HCT116 (cell line): ENCODE results near the gene GRIA4. TPM values are rescaled to one million over a fixed set of nuclear protein-coding genes. Genes with fewer than 3 reads are reported as not detected.

Experiments used
- ATAC-seq: fragments of 200-7000 bp; cut with Tn5 transposase; 2 replicates; pipeline ENCODE4 v1.9.1; 2020; ENCODE audit warnings: mild to moderate bottlenecking, moderate library complexity
- BruUV-seq: library from RNA; stranded (reverse); fragments of 400-500 nt; replicated peaks from 2 replicates; lab custom pipeline; 2021; lab: Mats Ljungman, UMichigan
- CTCF ChIA-PET: fragments of 300-600 bp; sonication (Branson Sonifier 250); formaldehyde crosslinking; loops from one replicate; lab custom pipeline; 2021; ENCODE audit warnings: antibody characterized with exemption; lab: Charles Lee
- POLR2A ChIA-PET: fragments of 300-600, 350-600 bp; sonication (Branson Sonifier 250); formaldehyde crosslinking; loops from one replicate; lab custom pipeline; 2021; ENCODE audit warnings: antibody characterized with exemption; lab: Charles Lee
- RAD21 ChIA-PET, 2 experiments: fragments of 300-600 bp; sonication (Branson Sonifier 250); formaldehyde crosslinking; loops; one replicate each; lab custom pipeline; 2023; ENCODE audit warnings: low total read pairs in 2 of 2; ENCODE audit not compliant: uncharacterized antibody in 2 of 2, unreplicated experiment in 2 of 2, low non-redundant PET in 1 of 2; lab: Charles Lee
- DNase-seq: peaks from one replicate; pipeline ENCODE4 v3.0.0-alpha.2; 2010; ENCODE audit warnings: low read depth, low spot score
- H2AFZ ChIP-seq: fragments of 200-600 bp; shearing (Covaris generic), sonication (generic); 2 replicates; pipeline ENCODE4 v1.6.1; 2017; ENCODE audit warnings: low read depth, mixed run types, mixed read lengths, antibody characterized with exemption, low read length; ENCODE audit not compliant: poor library complexity, severe bottlenecking
- H3K27ac ChIP-seq: 2 replicates; pipeline ENCODE4 v1.5.1; 2012; ENCODE audit warnings: low read depth, low read length
- H3K27me3 ChIP-seq: fragments of 200-600 bp; sonication (generic); 2 replicates; pipeline ENCODE4 v1.6.1; 2016; ENCODE audit warnings: mixed run types, low read length, mixed read lengths; ENCODE audit not compliant: insufficient read depth
- H3K36me3 ChIP-seq, 2 experiments: fragments of 200-500 bp in 1 of 2; fragments of 200-600 bp in 1 of 2; sonication (Bioruptor generic) in 1 of 2; sonication (generic) in 1 of 2; 2 replicates each; pipeline versions ENCODE4 v1.5.1 to v1.6.1; 2014 to 2016; ENCODE audit warnings: low read length in 2 of 2, inconsistent platforms in 1 of 2, mixed read lengths in 1 of 2, mixed run types in 1 of 2; ENCODE audit not compliant: insufficient read depth in 2 of 2, control insufficient read depth in 1 of 2
- H3K4me1 ChIP-seq, 2 experiments: fragments of 200-600 bp in 1 of 2; sonication (generic) in 1 of 2; 2 replicates each; pipeline versions ENCODE4 v1.5.1 to v1.6.1; 2012 to 2017; ENCODE audit warnings: low read length in 2 of 2, inconsistent platforms in 1 of 2, mild to moderate bottlenecking in 1 of 2, mixed read lengths in 1 of 2, mixed run types in 1 of 2, moderate library complexity in 1 of 2; ENCODE audit not compliant: insufficient read depth in 2 of 2, control insufficient read depth in 1 of 2
- H3K4me2 ChIP-seq: fragments of 200-600 bp; sonication (generic); 2 replicates; pipeline ENCODE4 v1.6.1; 2017; ENCODE audit warnings: mixed run types, low read length, mixed read lengths
- H3K4me3 ChIP-seq, 2 experiments: fragments of 200-600 bp in 1 of 2; sonication (generic) in 1 of 2; replicated peaks in 1 of 2; 2 replicates each; pipeline ENCODE4 v1.5.1; 2011 to 2016; ENCODE audit warnings: low read length in 2 of 2, control low read depth in 1 of 2, low read depth in 1 of 2, mild to moderate bottlenecking in 1 of 2, mixed read lengths in 1 of 2, mixed run types in 1 of 2
- H3K79me2 ChIP-seq: fragments of 200-600 bp; sonication (generic); 2 replicates; pipeline ENCODE4 v1.6.1; 2017; ENCODE audit warnings: mild to moderate bottlenecking, mixed run types, low read length, moderate library complexity, mixed read lengths; ENCODE audit not compliant: insufficient read depth
- H3K9ac ChIP-seq: fragments of 200-600 bp; sonication (generic); 2 replicates; pipeline ENCODE4 v1.6.1; 2016; ENCODE audit warnings: low read length, mixed read lengths
- H3K9me2 ChIP-seq: fragments of 200-600 bp; sonication (generic), shearing (Covaris generic); 2 replicates; pipeline ENCODE4 v1.6.1; 2017; ENCODE audit warnings: mixed run types, mild to moderate bottlenecking, moderate library complexity; ENCODE audit not compliant: insufficient read depth
- H3K9me3 ChIP-seq, 2 experiments: fragments of 200-500 bp in 1 of 2; fragments of 200-600 bp in 1 of 2; sonication (Bioruptor generic) in 1 of 2; sonication (generic) in 1 of 2; 2 replicates each; pipeline ENCODE4 v1.6.1; 2014 to 2017; ENCODE audit warnings: low read length in 2 of 2, mixed read lengths in 2 of 2, inconsistent platforms in 1 of 2, low read depth in 1 of 2, mild to moderate bottlenecking in 1 of 2, mixed run types in 1 of 2, moderate library complexity in 1 of 2; ENCODE audit not compliant: control insufficient read depth in 1 of 2, insufficient read depth in 1 of 2
- H4K20me1 ChIP-seq: fragments of 200-600 bp; sonication (generic), shearing (Covaris generic); 2 replicates; pipeline ENCODE4 v1.6.1; 2017; ENCODE audit warnings: mixed run types, mild to moderate bottlenecking, moderate library complexity; ENCODE audit not compliant: insufficient read depth
- CBX3 ChIP-seq: IDR thresholded peaks from 2 replicates; pipeline ENCODE4 v1.6.1; 2012; ENCODE audit warnings: low read depth
- CEBPB ChIP-seq: IDR thresholded peaks from 2 replicates; pipeline ENCODE4 v1.6.1; 2012; ENCODE audit warnings: low read depth
- CTCF ChIP-seq, 3 experiments: fragments of 200-600 bp in 1 of 3; sonication (generic) in 1 of 3; IDR thresholded peaks in 2 of 3; conservative IDR thresholded peaks in 1 of 3; 2 replicates each; pipeline ENCODE4 v1.5.1; 2012 to 2017; ENCODE audit warnings: low read depth in 2 of 3, low read length in 2 of 3, antibody characterized with exemption in 1 of 3, borderline replicate concordance in 1 of 3, control low read depth in 1 of 3, mild to moderate bottlenecking in 1 of 3, mixed read lengths in 1 of 3, mixed run types in 1 of 3, moderate library complexity in 1 of 3; ENCODE audit not compliant: insufficient read depth in 1 of 3
- EGR1 ChIP-seq: IDR thresholded peaks from 2 replicates; pipeline ENCODE4 v1.6.1; 2012; ENCODE audit warnings: low read depth
- ELF1 ChIP-seq: IDR thresholded peaks from 2 replicates; pipeline ENCODE4 v1.6.1; 2012; ENCODE audit warnings: low read depth, borderline replicate concordance
- EZH2 ChIP-seq: fragments of 200-600 bp; sonication (generic); IDR thresholded peaks from 2 replicates; pipeline ENCODE4 v1.6.1; 2017; ENCODE audit warnings: antibody characterized with exemption, mixed run types
- EZH2phosphoT487 ChIP-seq: fragments of 200-600 bp; IDR thresholded peaks from 2 replicates; pipeline ENCODE4 v1.6.1; 2018; ENCODE audit warnings: antibody characterized with exemption, borderline replicate concordance
- FOSL1 ChIP-seq: IDR thresholded peaks from 2 replicates; pipeline ENCODE4 v1.6.1; 2012; ENCODE audit warnings: low read depth
- JUND ChIP-seq: IDR thresholded peaks from 2 replicates; pipeline ENCODE4 v1.6.1; 2012
- POLR2AphosphoS5 ChIP-seq: IDR thresholded peaks from 2 replicates; pipeline ENCODE4 v1.6.1; 2011; ENCODE audit warnings: mild to moderate bottlenecking, low read depth, low read length, moderate library complexity
- SIN3A ChIP-seq: IDR thresholded peaks from 2 replicates; pipeline ENCODE4 v1.6.1; 2012; ENCODE audit warnings: low read depth
- SP1 ChIP-seq: IDR thresholded peaks from 2 replicates; pipeline ENCODE4 v1.6.1; 2012; ENCODE audit warnings: low read depth
- TCF7L2 ChIP-seq: IDR thresholded peaks from 2 replicates; pipeline ENCODE4 v1.7.0; 2011; ENCODE audit warnings: borderline replicate concordance, inconsistent platforms; ENCODE audit not compliant: insufficient read depth, insufficient read length; ENCODE audit errors: extremely low read depth
- ZBTB33 ChIP-seq: IDR thresholded peaks from 2 replicates; pipeline ENCODE4 v1.6.1; 2011; ENCODE audit warnings: mild to moderate bottlenecking, low read length, moderate library complexity; ENCODE audit not compliant: insufficient replicate concordance; ENCODE audit errors: extremely low read depth
- ZFX ChIP-seq: fragments of 450-650 bp; IDR thresholded peaks from 2 replicates; pipeline ENCODE4 v1.6.1; 2017
- intact Hi-C: fragments of 100-400 bp; cut with micrococcal nuclease; formaldehyde crosslinking; loops from 2 replicates; pipeline ENCODE4 v1.10.0; 2022
- total RNA-seq: library from RNA; stranded (reverse); gene quantifications from one replicate; pipeline ENCODE4 v1.2.1, GENCODE V29; 2021; ENCODE audit not compliant: unreplicated experiment
- TF ChIP-seq, protein P1 (sequence below): IDR thresholded peaks from 2 replicates; pipeline ENCODE4 v1.6.1; 2012

GRIA4 gene
- total RNA-seq, 1 experiment from 2014 or later: not detected

DNA sequence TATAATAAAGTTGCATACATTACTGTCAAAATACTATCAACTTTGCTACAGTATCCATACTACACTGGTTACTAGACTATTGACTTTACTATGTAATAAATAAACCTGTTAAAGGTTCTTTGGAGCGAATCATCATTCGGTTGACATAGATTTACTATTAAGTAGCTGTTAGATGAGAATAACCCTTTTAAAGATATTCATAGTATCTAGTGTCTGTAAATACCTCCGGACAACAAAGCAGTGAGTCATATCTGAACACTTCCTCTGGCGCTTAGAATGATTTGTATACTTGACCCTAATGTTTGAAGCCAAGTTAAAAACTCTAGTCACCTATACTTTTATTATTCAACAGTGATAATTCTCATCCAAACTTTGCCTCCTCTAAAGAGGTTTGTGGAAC, 327.5 kb downstream of the GRIA4 start:
- no peak overlapping the region; the same call in 1 of the 2 replicates for H3K27ac ChIP-seq
- no peaks in the 10 kb centered on the region for H3K9me3 ChIP-seq
- ChIA-PET CTCF (no interaction called here), POLR2A (no interaction called here), RAD21 (no interaction called here)
- DNase-seq (peak; percentile 23), ATAC-seq (peak; percentile 84)
- no peaks in the 10 kb centered on the region for H3K27me3 ChIP-seq
- TF ChIP-seq TCF7L2 (peak; percentile 52), SP1 (peak; percentile 45), EZH2phosphoT487 (no peak), JUND (peak; percentile 60), CEBPB (no peak), ELF1 (no peak), EGR1 (no peak), CBX3 (0 out of 2 replicates have a peak, but pooled peaks have one; percentile 6), FOSL1 (peak; percentile 65)
- H3K4me1 ChIP-seq: peaks cover 10 to 27% of the 10 kb centered on the region in 2 experiments; a peak in 3 of 4 replicates
- no peaks in the 10 kb centered on the region for H3K79me2 ChIP-seq
- BruUV-seq: no TSS peak
- no peak overlapping the region for H3K4me3 ChIP-seq
- peak overlapping the region; percentile 62 for H2AFZ ChIP-seq
- H3K36me3 ChIP-seq: no peaks in the 10 kb centered on the region
- H3K4me2 ChIP-seq: peak overlapping the region; percentile 48
- H3K9me2 ChIP-seq: no peaks in the 10 kb centered on the region
- intact Hi-C loops: no loop called here
- no peaks in the 10 kb centered on the region for H4K20me1 ChIP-seq
- no peak overlapping the region for H3K9ac ChIP-seq

- DNase-seq (peak; percentile 31), ATAC-seq (peak; percentile 56)
- H3K9me2 ChIP-seq: no peaks in the 10 kb centered on the region
- H3K27ac ChIP-seq: peak overlapping the region; percentile 36
- POLR2A ChIA-PET: no interaction called here
- H3K27me3 ChIP-seq: no peaks in the 10 kb centered on the region
- H3K4me3 ChIP-seq: no peak overlapping the region
- peak overlapping the region; percentile 62 for H2AFZ ChIP-seq
- H4K20me1 ChIP-seq: no peaks in the 10 kb centered on the region
- CTCF ChIA-PET: no interaction called here
- H3K9ac ChIP-seq: no peak overlapping the region
- H3K36me3 ChIP-seq: no peaks in the 10 kb centered on the region
- H3K4me1 ChIP-seq: peaks cover 10 to 27% of the 10 kb centered on the region in 2 experiments; a peak in 3 of 4 replicates
- no peaks in the 10 kb centered on the region for H3K79me2 ChIP-seq
- intact Hi-C loops: no loop called here
- RAD21 ChIA-PET: no interaction called here
- no TSS peak for BruUV-seq
- H3K9me3 ChIP-seq: no peaks in the 10 kb centered on the region
- peak overlapping the region; percentile 48 for H3K4me2 ChIP-seq
- TF ChIP-seq ZFX (no peak), JUND (no peak), SIN3A (no peak), FOSL1 (peak; percentile 16; the same call in 1 of the 2 replicates), SP1 (no peak), ELF1 (no peak), CBX3 (0 out of 2 replicates have a peak, but pooled peaks have one; percentile 2), EGR1 (no peak), CEBPB (no peak), EZH2 (no peak), POLR2AphosphoS5 (no peak), CTCF (IDR thresholded peaks at IDR 0.05 in 2 of 3, conservative IDR thresholded peaks at IDR 0.05 in 1 of 3; ENCODE audit: borderline replicate concordance in 1 of 3, insufficient read depth in 1 of 3, low read depth in 2 of 3, low read length in 2 of 3) (no peak), ZBTB33 (no peak), TCF7L2 (peak; percentile 5)
- TF ChIP-seq, protein P1, sequence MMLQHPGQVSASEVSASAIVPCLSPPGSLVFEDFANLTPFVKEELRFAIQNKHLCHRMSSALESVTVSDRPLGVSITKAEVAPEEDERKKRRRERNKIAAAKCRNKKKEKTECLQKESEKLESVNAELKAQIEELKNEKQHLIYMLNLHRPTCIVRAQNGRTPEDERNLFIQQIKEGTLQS: no peak; the same call in 1 of the 2 replicates
Measured at GRCh38 chr11:105937738-105938137, 327.9 kb downstream of the GRIA4 start.
